ELR (cell line): ENCODE data around the gene COLEC12.

Experiments used
- DNase-seq: peaks from one replicate; pipeline ENCODE4 v3.0.0-alpha.2; 2015; ENCODE audit warnings: low read depth

The COLEC12 gene

GRCh38 chr18:362311-363290 is 137.9 kb downstream of the COLEC12 start:
- DNase-seq: peak; percentile 28

GRCh38 chr18:361941-362310 is 138.6 kb downstream of the COLEC12 start:
- peak; percentile 99 for DNase-seq

GRCh38 chr18:361100-361732 is 139.3 kb downstream of the COLEC12 start:
- DNase-seq: no peak

GRCh38 chr18:360676-361075 is 139.8 kb downstream of the COLEC12 start:
- no peak for DNase-seq

GRCh38 chr18:356778-357177 is 143.7 kb downstream of the COLEC12 start:
- no peak for DNase-seq

- DNase-seq: no peak
These were observed 144.8 kb downstream of the COLEC12 start for GRCh38 chr18:355678-356077.

GRCh38 chr18:354471-354870 is 146.0 kb downstream of the COLEC12 start:
- no peak for DNase-seq

- peak; percentile 83 for DNase-seq
These were observed 146.5 kb downstream of the COLEC12 start for GRCh38 chr18:354003-354402.

- DNase-seq: no peak
These were observed 148.1 kb downstream of the COLEC12 start for GRCh38 chr18:352438-352837.

- no peak for DNase-seq
These were observed 149.4 kb downstream of the COLEC12 start for GRCh38 chr18:350953-351572.

- DNase-seq: no peak
These were observed 153.9 kb downstream of the COLEC12 start for GRCh38 chr18:346600-346999.

- DNase-seq: no peak
These were observed 159.4 kb downstream of the COLEC12 start for GRCh38 chr18:341102-341501.

- DNase-seq: no peak
These were observed 160.5 kb downstream of the COLEC12 start for GRCh38 chr18:340044-340443.

- DNase-seq: no peak
These were observed 161.3 kb downstream of the COLEC12 start for GRCh38 chr18:339200-339599.

GRCh38 chr18:336713-337112 is 163.8 kb downstream of the COLEC12 start:
- no peak for DNase-seq

GRCh38 chr18:335733-336132 is 164.8 kb downstream of the COLEC12 start:
- peak; percentile 50 for DNase-seq

GRCh38 chr18:334575-335132 is 165.8 kb downstream of the COLEC12 start:
- DNase-seq: no peak

GRCh38 chr18:332721-333510 is 167.6 kb downstream of the COLEC12 start:
- no peak for DNase-seq

GRCh38 chr18:332007-332406 is 168.5 kb downstream of the COLEC12 start:
- no peak for DNase-seq

GRCh38 chr18:331221-331821 is 169.2 kb downstream of the COLEC12 start:
- DNase-seq: no peak

GRCh38 chr18:328928-329327 is 171.6 kb downstream of the COLEC12 start:
- DNase-seq: no peak
